Activated T-helper 1 cell treated with anti-CD3 and anti-CD28 coated beads, Interleukin-12 subunit alpha, Interleukin-12 subunit beta, Interleukin-2, Interleukin-4 antibody, amounts not matched to agents 30 ng/mL and 10 ng/mL and 1 ng/mL, durations not matched to agents 14 hours and 24 hours and 36 hours (primary cell): Measurements from ENCODE around the gene RSU1. TPM values are rescaled to one million over a fixed set of nuclear protein-coding genes. Genes with fewer than 3 reads are reported as not detected.

Experiments used
- DNase-seq: peaks from one replicate; pipeline ENCODE4 v3.0.0; 2021; ENCODE audit warnings: low spot score
- H3K27ac Mint-ChIP-seq: one replicate; pipeline ENCODE4 v1.8.0; 2021; ENCODE audit warnings: mild to moderate bottlenecking, mixed read lengths
- H3K27me3 Mint-ChIP-seq: one replicate; pipeline ENCODE4 v1.8.0; 2022; ENCODE audit warnings: mild to moderate bottlenecking, moderate library complexity, mixed read lengths; ENCODE audit not compliant: insufficient read depth
- H3K36me3 Mint-ChIP-seq: one replicate; pipeline ENCODE4 v1.8.0; 2021; ENCODE audit warnings: low read depth, mixed read lengths
- H3K4me1 Mint-ChIP-seq: one replicate; pipeline ENCODE4 v1.8.0; 2021; ENCODE audit warnings: low read depth, mixed read lengths
- H3K4me3 Mint-ChIP-seq: one replicate; pipeline ENCODE4 v1.8.0; 2021; ENCODE audit warnings: mild to moderate bottlenecking, moderate library complexity, mixed read lengths
- H3K9me3 Mint-ChIP-seq: one replicate; pipeline ENCODE4 v1.8.0; 2021; ENCODE audit warnings: mixed read lengths
- intact Hi-C: fragments of 100-400 bp; cut with micrococcal nuclease; formaldehyde crosslinking; loops from one replicate; pipeline ENCODE4 v1.15.1; 2024
- total RNA-seq: library from RNA; stranded (reverse); gene quantifications from 2 replicates; pipeline ENCODE4 v1.2.3, GENCODE V29; 2022

Gene RSU1
- total RNA-seq, 1 donor from 2014 or later, result 46.9 TPM

- H3K4me1 Mint-ChIP-seq, result no peaks in the 10 kb centered on the region
- no peaks in the 10 kb centered on the region for H3K27me3 Mint-ChIP-seq
- H3K4me3 Mint-ChIP-seq, result no peak overlapping the region
- no peak overlapping the region for H3K27ac Mint-ChIP-seq
- DNase-seq, result no peak
- H3K9me3 Mint-ChIP-seq, result no peaks in the 10 kb centered on the region
- H3K36me3 Mint-ChIP-seq, result peaks cover 7% of the 10 kb centered on the region
- intact Hi-C loops, result no loop called here
These were observed 72.2 kb downstream of the RSU1 start for GRCh38 chr10:16745061-16745460.

- no peak overlapping the region for H3K4me3 Mint-ChIP-seq
- no peaks in the 10 kb centered on the region for H3K27me3 Mint-ChIP-seq
- H3K27ac Mint-ChIP-seq, result no peak overlapping the region
- DNase-seq, result no peak
- intact Hi-C loops, result no loop called here
- H3K9me3 Mint-ChIP-seq, result peaks cover 2% of the 10 kb centered on the region
- peaks cover 8% of the 10 kb centered on the region for H3K36me3 Mint-ChIP-seq
- H3K4me1 Mint-ChIP-seq, result no peaks in the 10 kb centered on the region
These were observed 74.9 kb downstream of the RSU1 start for GRCh38 chr10:16742165-16742960.

DNA sequence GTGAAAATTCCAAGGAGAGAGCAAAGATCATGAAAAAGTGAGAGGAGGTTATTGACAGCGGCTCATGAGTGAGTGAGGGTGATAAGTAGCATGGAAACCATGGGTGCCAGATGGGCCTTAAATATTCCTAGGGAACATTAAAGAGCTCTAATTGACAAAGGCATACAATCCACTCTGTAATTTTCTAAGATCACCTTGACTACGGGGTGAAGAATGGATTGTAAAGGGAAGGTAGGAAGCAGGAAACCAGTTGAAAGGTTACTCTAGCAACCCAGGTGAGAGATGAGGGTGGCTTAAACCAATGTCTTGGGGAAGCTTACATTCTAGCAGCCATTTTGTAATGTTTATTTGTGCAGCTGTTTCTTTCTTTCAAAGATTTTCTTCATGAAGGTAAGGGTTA lies 75.7 kb downstream of the RSU1 start:
- Mint-ChIP-seq H3K36me3 (peaks cover 12% of the 10 kb centered on the region), H3K27me3 (no peaks in the 10 kb centered on the region), H3K27ac (no peak overlapping the region), H3K4me1 (no peaks in the 10 kb centered on the region), H3K4me3 (no peak overlapping the region), H3K9me3 (peaks cover 10% of the 10 kb centered on the region)
- DNase-seq, result no peak
- intact Hi-C loops, result no loop called here

GRCh38 chr10:16737420-16737819 lies 79.8 kb downstream of the RSU1 start:
- no peaks in the 10 kb centered on the region for H3K4me1 Mint-ChIP-seq
- H3K9me3 Mint-ChIP-seq, result peaks cover 25% of the 10 kb centered on the region
- no peak overlapping the region for H3K27ac Mint-ChIP-seq
- H3K36me3 Mint-ChIP-seq, result peaks cover 26% of the 10 kb centered on the region
- H3K4me3 Mint-ChIP-seq, result no peak overlapping the region
- DNase-seq, result no peak
- intact Hi-C loops, result no loop called here
- H3K27me3 Mint-ChIP-seq, result no peaks in the 10 kb centered on the region

DNA sequence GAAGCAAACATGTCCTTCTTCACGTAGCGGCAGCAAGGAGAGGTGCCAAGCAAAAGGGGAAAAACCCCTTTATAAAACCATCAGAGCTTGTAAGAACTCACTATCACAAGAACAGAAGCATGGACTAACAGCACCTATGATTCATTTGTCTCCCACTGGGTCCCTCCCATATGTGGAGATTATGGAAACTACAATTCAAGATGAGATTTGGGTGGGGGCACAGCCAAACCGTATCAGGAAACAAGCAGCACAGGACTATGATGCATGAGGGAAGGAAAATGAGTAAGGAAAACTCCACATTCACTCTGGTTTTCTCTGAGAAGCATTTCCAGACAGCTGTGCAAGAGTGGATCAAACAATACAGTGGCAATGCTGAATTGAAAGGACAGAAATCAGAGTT lies 81.6 kb downstream of the RSU1 start:
- Mint-ChIP-seq H3K9me3 (peaks cover 25% of the 10 kb centered on the region), H3K4me3 (no peak overlapping the region), H3K27me3 (no peaks in the 10 kb centered on the region), H3K27ac (no peak overlapping the region), H3K36me3 (peaks cover 27% of the 10 kb centered on the region), H3K4me1 (no peaks in the 10 kb centered on the region)
- intact Hi-C loops, result no loop called here
- no peak for DNase-seq

DNA sequence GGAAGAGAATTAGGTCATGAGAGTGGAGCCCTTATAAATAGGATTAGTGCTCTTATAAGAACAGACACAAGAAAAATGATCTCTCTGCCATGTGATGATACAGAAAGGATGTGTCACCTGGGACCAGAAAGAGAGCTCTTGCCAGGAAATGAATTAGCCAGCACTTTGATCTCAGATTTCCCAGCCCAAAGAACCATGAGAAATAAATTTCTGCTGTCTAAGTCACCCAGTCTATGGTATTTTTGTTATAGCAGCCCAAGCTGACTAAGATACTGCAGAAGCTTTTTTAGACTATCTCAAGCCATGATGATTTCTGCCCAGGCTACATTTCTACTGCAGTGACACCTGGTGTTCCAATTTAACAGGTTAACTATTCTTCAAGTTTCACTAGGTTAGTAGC lies 84.8 kb downstream of the RSU1 start:
- Mint-ChIP-seq H3K9me3 (peaks cover 32% of the 10 kb centered on the region), H3K36me3 (peaks cover 33% of the 10 kb centered on the region), H3K27ac (no peak overlapping the region), H3K27me3 (no peaks in the 10 kb centered on the region), H3K4me1 (peaks cover 22% of the 10 kb centered on the region), H3K4me3 (no peak overlapping the region)
- intact Hi-C loops, result no loop called here
- no peak for DNase-seq

DNA sequence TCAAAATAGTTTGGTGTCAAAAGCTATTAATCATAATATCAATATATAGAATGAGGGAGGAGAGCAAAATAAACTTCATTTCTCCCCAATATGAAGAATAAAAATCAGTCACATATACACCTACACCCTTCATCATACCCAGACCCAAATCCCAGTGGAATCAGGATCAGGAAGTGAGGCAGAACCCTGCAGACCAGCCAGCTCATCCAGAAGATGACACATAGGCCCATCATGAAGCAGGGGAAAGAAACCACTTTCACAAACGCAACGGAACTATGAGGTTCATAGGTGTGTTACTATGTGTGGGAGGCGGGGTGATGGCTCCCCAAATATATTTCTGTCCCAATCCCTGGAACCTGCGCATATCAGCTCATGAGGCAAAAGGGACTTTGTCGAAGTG lies 89.0 kb downstream of the RSU1 start:
- Mint-ChIP-seq H3K9me3 (peaks cover 14% of the 10 kb centered on the region), H3K36me3 (peaks cover 22% of the 10 kb centered on the region), H3K27me3 (no peaks in the 10 kb centered on the region), H3K4me3 (no peak overlapping the region), H3K4me1 (peaks cover 28% of the 10 kb centered on the region), H3K27ac (no peak overlapping the region)
- intact Hi-C loops, result no loop called here
- DNase-seq, result no peak

- peaks cover 28% of the 10 kb centered on the region for H3K4me1 Mint-ChIP-seq
- H3K4me3 Mint-ChIP-seq, result no peak overlapping the region
- no peak for DNase-seq
- intact Hi-C loops, result no loop called here
- no peaks in the 10 kb centered on the region for H3K27me3 Mint-ChIP-seq
- H3K27ac Mint-ChIP-seq, result no peak overlapping the region
- peaks cover 14% of the 10 kb centered on the region for H3K9me3 Mint-ChIP-seq
- H3K36me3 Mint-ChIP-seq, result peaks cover 23% of the 10 kb centered on the region
These were observed 89.6 kb downstream of the RSU1 start for GRCh38 chr10:16727666-16728065.

DNA sequence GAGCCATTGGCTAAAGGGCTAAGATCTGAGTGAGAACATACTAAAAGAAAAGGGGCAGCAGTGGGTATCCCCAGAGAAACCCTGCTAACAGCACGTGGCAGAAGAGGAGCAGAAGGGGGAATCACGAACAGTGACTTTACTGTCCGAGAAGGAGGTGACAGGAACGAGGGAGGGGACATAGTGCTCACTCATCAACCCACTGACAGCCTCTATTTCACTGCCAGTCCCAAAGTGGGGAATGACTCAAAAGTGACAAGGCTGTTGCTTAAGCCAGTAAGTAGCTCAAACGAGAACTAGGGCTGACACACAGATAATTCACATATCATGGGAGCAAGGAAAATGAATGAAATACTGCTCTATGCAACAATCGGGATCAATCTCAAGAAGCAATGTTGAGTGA lies 92.7 kb downstream of the RSU1 start:
- H3K27me3 Mint-ChIP-seq, result no peaks in the 10 kb centered on the region
- no peak overlapping the region for H3K4me3 Mint-ChIP-seq
- DNase-seq, result no peak
- H3K4me1 Mint-ChIP-seq, result peaks cover 19% of the 10 kb centered on the region
- intact Hi-C loops, result no loop called here
- H3K36me3 Mint-ChIP-seq, result peaks cover 17% of the 10 kb centered on the region
- peaks cover 10% of the 10 kb centered on the region for H3K9me3 Mint-ChIP-seq
- no peak overlapping the region for H3K27ac Mint-ChIP-seq

- no peak for DNase-seq
- peaks cover 14% of the 10 kb centered on the region for H3K36me3 Mint-ChIP-seq
- H3K4me1 Mint-ChIP-seq, result no peaks in the 10 kb centered on the region
- peaks cover 5% of the 10 kb centered on the region for H3K9me3 Mint-ChIP-seq
- H3K27me3 Mint-ChIP-seq, result no peaks in the 10 kb centered on the region
- no peak overlapping the region for H3K4me3 Mint-ChIP-seq
- intact Hi-C loops, result no loop called here
- no peak overlapping the region for H3K27ac Mint-ChIP-seq
These were observed 96.4 kb downstream of the RSU1 start for GRCh38 chr10:16720812-16721211.

- Mint-ChIP-seq H3K36me3 (peaks cover 21% of the 10 kb centered on the region), H3K9me3 (peaks cover 31% of the 10 kb centered on the region), H3K4me1 (no peaks in the 10 kb centered on the region), H3K27me3 (no peaks in the 10 kb centered on the region), H3K4me3 (no peak overlapping the region), H3K27ac (no peak overlapping the region)
- intact Hi-C loops, result no loop called here
- no peak for DNase-seq
These were observed 99.4 kb downstream of the RSU1 start for GRCh38 chr10:16717622-16718395.

DNA sequence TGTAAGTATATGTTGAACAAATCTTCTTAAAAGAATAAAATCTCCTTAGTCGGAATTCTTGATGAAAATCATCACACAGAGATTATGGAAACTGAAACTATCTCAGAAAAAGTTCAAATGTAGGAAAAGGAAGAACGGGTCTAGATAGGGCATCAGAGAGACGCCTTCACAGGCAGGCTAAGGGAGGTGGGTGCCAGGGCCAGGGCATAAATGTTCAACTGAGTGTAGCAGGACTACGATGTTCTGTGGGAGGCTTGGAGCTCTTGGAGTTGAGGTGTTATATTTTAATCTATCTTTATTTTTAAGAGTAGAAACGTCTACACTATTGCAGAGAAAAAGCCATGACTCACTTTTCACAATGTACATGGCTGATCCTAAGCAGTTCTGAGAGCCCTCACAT lies 101.2 kb downstream of the RSU1 start:
- Mint-ChIP-seq H3K36me3 (peaks cover 20% of the 10 kb centered on the region), H3K4me1 (no peaks in the 10 kb centered on the region), H3K4me3 (no peak overlapping the region), H3K27me3 (no peaks in the 10 kb centered on the region), H3K27ac (no peak overlapping the region), H3K9me3 (peaks cover 48% of the 10 kb centered on the region)
- DNase-seq, result no peak
- intact Hi-C loops, result no loop called here

DNA sequence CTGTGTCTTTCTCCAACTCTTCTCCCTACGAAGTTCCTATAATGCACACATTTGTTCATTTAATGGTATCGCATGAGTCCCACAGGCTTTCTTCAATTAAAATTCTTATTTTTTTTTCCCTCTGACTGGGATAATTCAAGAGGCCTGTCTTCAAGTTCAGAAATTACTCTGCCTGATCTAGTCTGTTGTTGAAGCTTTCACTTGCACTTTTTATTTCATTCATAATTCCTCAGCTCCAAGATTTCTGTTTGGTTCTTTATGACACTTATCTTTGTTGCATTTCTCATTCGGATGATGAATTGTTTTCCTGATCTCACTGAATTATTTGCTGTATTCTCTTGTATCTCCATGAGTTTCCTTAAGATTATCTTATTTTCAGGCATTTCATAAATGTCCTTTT lies 103.9 kb downstream of the RSU1 start:
- DNase-seq, result no peak
- H3K9me3 Mint-ChIP-seq, result peaks cover 58% of the 10 kb centered on the region
- H3K27ac Mint-ChIP-seq, result no peak overlapping the region
- H3K27me3 Mint-ChIP-seq, result no peaks in the 10 kb centered on the region
- H3K4me1 Mint-ChIP-seq, result no peaks in the 10 kb centered on the region
- intact Hi-C loops, result no loop called here
- no peak overlapping the region for H3K4me3 Mint-ChIP-seq
- H3K36me3 Mint-ChIP-seq, result peaks cover 18% of the 10 kb centered on the region
